K562 (cell line): ENCODE measurements around the gene TRIM45. TPM values are rescaled to one million over a fixed set of nuclear protein-coding genes. Genes with fewer than 3 reads are reported as not detected.

Source experiments
- CEBPG ChIP-seq, 3 experiments: fragments of 200-800 bp in 1 of 3; sonication (Bioruptor generic) in 1 of 3; sonication (generic) in 1 of 3; formaldehyde crosslinking in 1 of 3; IDR thresholded peaks in 2 of 3; conservative IDR thresholded peaks in 1 of 3; 2 replicates each; pipeline versions ENCODE4 v1.6.1 to v1.8.0; 2016 to 2022; ENCODE audit warnings: missing compliant biosample characterization in 2 of 3, missing genetic modification characterization in 2 of 3, mild to moderate bottlenecking in 1 of 3, missing genetic modification reagents in 1 of 3
- JUNB ChIP-seq: fragments of 450-650 bp; formaldehyde crosslinking; conservative IDR thresholded peaks from 2 replicates; pipeline ENCODE4 v1.4.0; 2020; ENCODE audit warnings: mild to moderate bottlenecking
- MBD2 ChIP-seq: sonication (generic); IDR thresholded peaks from 2 replicates; pipeline ENCODE4 v1.6.1; 2016; ENCODE audit warnings: low read depth, borderline replicate concordance
- MYNN ChIP-seq, 2 experiments: sonication (generic); formaldehyde crosslinking in 1 of 2; IDR thresholded peaks; 2 replicates each; pipeline versions ENCODE4 v1.5.0 to v1.6.1; 2016 to 2020; ENCODE audit warnings: antibody characterized with exemption in 1 of 2, missing genetic modification reagents in 1 of 2
- SP1 ChIP-seq: sonication (generic); formaldehyde crosslinking; IDR thresholded peaks from 2 replicates; pipeline ENCODE4 v1.8.1; 2022; ENCODE audit warnings: mild to moderate bottlenecking, missing genetic modification reagents
- THRAP3 ChIP-seq: fragments of 450-650 bp; IDR thresholded peaks from 2 replicates; pipeline ENCODE4 v1.6.1; 2016; ENCODE audit warnings: mild to moderate bottlenecking, inconsistent platforms, borderline replicate concordance
- ZNF124 ChIP-seq: sonication (generic); formaldehyde crosslinking; IDR thresholded peaks from 2 replicates; pipeline ENCODE4 v1.8.1; 2022; ENCODE audit warnings: missing genetic modification reagents
- ZNF217 ChIP-seq: sonication (generic); formaldehyde crosslinking; IDR thresholded peaks from 2 replicates; pipeline ENCODE4 v1.8.0; 2022; ENCODE audit warnings: mild to moderate bottlenecking, missing genetic modification reagents
- polyA plus RNA-seq, 8 experiments: library from polyadenylated mRNA; depleted of rRNA in 4 of 8; stranded (reverse) in 5 of 8; unstranded in 3 of 8; fragments of >200 nt; fragmentation: Nextera tagmentation in 2 of 8; fragmentation: Illumina TruSeq in 1 of 8; extraction: Ambion mirVana in 2 of 8; extraction: Trizol in 1 of 8; gene quantifications; 2 replicates each; pipeline versions ENCODE4 v1.2.1 to v1.2.3, GENCODE V29; 2011 to 2014; ENCODE audit warnings: inconsistent platforms in 1 of 8, missing spikeins in 1 of 8
- total RNA-seq, 7 experiments: library from RNA; depleted of rRNA in 6 of 7; stranded (reverse); fragments of >200 nt in 6 of 7; fragmentation: Illumina TruSeq in 2 of 7; extraction: Trizol in 2 of 7; gene quantifications; 2 replicates each; pipeline versions ENCODE4 v1.2.1 to v1.2.3, GENCODE V29; 2011 to 2021; ENCODE audit warnings: low replicate concordance in 1 of 7
- TF ChIP-seq, protein P1 (sequence below): sonication (generic); formaldehyde crosslinking; IDR thresholded peaks from 2 replicates; pipeline ENCODE4 v1.8.0; 2023; ENCODE audit warnings: missing genetic modification reagents, mild to moderate bottlenecking, borderline replicate concordance
- TF ChIP-seq, protein P2 (sequence below): sonication (generic); formaldehyde crosslinking; IDR thresholded peaks from 2 replicates; pipeline ENCODE4 v1.8.1; 2023; ENCODE audit warnings: mild to moderate bottlenecking, missing genetic modification reagents, moderate library complexity

TRIM45 gene
- total and polyA plus RNA-seq, 9 of the 15 experiments (the other 6 are each of a cell fraction or from before 2014, with no cell fraction given), result 1.9 to 6.2 (median 3.6) TPM

GRCh38 chr1:117127795-117128194 lies 6.2 kb upstream of the TRIM45 start (continued):
- TF ChIP-seq, protein P1, sequence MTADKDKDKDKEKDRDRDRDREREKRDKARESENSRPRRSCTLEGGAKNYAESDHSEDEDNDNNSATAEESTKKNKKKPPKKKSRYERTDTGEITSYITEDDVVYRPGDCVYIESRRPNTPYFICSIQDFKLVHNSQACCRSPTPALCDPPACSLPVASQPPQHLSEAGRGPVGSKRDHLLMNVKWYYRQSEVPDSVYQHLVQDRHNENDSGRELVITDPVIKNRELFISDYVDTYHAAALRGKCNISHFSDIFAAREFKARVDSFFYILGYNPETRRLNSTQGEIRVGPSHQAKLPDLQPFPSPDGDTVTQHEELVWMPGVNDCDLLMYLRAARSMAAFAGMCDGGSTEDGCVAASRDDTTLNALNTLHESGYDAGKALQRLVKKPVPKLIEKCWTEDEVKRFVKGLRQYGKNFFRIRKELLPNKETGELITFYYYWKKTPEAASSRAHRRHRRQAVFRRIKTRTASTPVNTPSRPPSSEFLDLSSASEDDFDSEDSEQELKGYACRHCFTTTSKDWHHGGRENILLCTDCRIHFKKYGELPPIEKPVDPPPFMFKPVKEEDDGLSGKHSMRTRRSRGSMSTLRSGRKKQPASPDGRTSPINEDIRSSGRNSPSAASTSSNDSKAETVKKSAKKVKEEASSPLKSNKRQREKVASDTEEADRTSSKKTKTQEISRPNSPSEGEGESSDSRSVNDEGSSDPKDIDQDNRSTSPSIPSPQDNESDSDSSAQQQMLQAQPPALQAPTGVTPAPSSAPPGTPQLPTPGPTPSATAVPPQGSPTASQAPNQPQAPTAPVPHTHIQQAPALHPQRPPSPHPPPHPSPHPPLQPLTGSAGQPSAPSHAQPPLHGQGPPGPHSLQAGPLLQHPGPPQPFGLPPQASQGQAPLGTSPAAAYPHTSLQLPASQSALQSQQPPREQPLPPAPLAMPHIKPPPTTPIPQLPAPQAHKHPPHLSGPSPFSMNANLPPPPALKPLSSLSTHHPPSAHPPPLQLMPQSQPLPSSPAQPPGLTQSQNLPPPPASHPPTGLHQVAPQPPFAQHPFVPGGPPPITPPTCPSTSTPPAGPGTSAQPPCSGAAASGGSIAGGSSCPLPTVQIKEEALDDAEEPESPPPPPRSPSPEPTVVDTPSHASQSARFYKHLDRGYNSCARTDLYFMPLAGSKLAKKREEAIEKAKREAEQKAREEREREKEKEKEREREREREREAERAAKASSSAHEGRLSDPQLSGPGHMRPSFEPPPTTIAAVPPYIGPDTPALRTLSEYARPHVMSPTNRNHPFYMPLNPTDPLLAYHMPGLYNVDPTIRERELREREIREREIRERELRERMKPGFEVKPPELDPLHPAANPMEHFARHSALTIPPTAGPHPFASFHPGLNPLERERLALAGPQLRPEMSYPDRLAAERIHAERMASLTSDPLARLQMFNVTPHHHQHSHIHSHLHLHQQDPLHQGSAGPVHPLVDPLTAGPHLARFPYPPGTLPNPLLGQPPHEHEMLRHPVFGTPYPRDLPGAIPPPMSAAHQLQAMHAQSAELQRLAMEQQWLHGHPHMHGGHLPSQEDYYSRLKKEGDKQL, result no peak
- no peak for TF ChIP-seq SP1
- TF ChIP-seq, protein P2, sequence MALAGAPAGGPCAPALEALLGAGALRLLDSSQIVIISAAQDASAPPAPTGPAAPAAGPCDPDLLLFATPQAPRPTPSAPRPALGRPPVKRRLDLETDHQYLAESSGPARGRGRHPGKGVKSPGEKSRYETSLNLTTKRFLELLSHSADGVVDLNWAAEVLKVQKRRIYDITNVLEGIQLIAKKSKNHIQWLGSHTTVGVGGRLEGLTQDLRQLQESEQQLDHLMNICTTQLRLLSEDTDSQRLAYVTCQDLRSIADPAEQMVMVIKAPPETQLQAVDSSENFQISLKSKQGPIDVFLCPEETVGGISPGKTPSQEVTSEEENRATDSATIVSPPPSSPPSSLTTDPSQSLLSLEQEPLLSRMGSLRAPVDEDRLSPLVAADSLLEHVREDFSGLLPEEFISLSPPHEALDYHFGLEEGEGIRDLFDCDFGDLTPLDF (CRISPR knock-in tag), result no peak
- no peak for TF ChIP-seq MBD2
- no peak for TF ChIP-seq CEBPG (CRISPR knock-in tag; IDR thresholded peaks at IDR 0.05)
- TF ChIP-seq CEBPG (tag; conservative IDR thresholded peaks at IDR 0.05 in 1 of 2, IDR thresholded peaks at IDR 0.05 in 1 of 2), result peak in 1 of 2 experiments; percentile 54; a peak in 2 of 4 replicates
- no peak for TF ChIP-seq THRAP3
- TF ChIP-seq ZNF124 (CRISPR knock-in tag), result no peak
- no peak for TF ChIP-seq JUNB
- TF ChIP-seq MYNN (IDR thresholded peaks at IDR 0.05), result no peak
- no peak for TF ChIP-seq MYNN (CRISPR knock-in tag; IDR thresholded peaks at IDR 0.05)
- TF ChIP-seq ZNF217 (CRISPR knock-in tag), result no peak
